Measurements from ENCODE around the gene GULP1. TPM values are rescaled to one million over a fixed set of nuclear protein-coding genes. Genes with fewer than 3 reads are reported as not detected.

Gene GULP1
- total and polyA plus RNA-seq, 2 of the 13 experiments (the other 11 are each of a cell fraction or from before 2014, with no cell fraction given): 0.15 TPM; not detected in 1

GRCh38 chr2:188276255-188276654 lies 15.4 kb upstream of the GULP1 start:
- CTCF ChIA-PET (ENCODE audit: low intra/inter-chr PET ratio, low total read pairs): no interaction called here
- TF ChIP-seq SNAPC5 (CRISPR knock-in tag; IDR thresholded peaks at IDR 0.05; ENCODE audit: borderline replicate concordance) (no peak), SRSF4 (IDR thresholded peaks at IDR 0.05; ENCODE audit: low read depth, low read length, poor library complexity, severe bottlenecking) (no peak), DMTF1 (CRISPR knock-in tag; IDR thresholded peaks at IDR 0.05) (no peak), ZIK1 (CRISPR knock-in tag; IDR thresholded peaks at IDR 0.05; ENCODE audit: borderline replicate concordance, low read depth) (no peak), RAD51 (IDR thresholded peaks at IDR 0.05; ENCODE audit: borderline replicate concordance) (no peak), ZFP62 (CRISPR knock-in tag; IDR thresholded peaks at IDR 0.05) (no peak), ZNF768 (CRISPR knock-in tag; IDR thresholded peaks at IDR 0.05) (no peak), TP53 (CRISPR knock-in tag; conservative IDR thresholded peaks at IDR 0.05) (no peak), POLR2AphosphoS5 (IDR thresholded peaks at IDR 0.05; ENCODE audit: low read depth, low read length) (no peak), SMC3 (IDR thresholded peaks at IDR 0.05; ENCODE audit: low read length) (no peak), NFE2L2 (IDR thresholded peaks at IDR 0.05; ENCODE audit: low read length) (no peak), ZNF878 (CRISPR knock-in tag; IDR thresholded peaks at IDR 0.05) (no peak), NR2F2 (IDR thresholded peaks at IDR 0.05; ENCODE audit: borderline replicate concordance, low read depth) (no peak)
- no peak for FAIRE-seq

More at GRCh38 chr2:188276255-188276654, 15.4 kb upstream of the GULP1 start:
- Histone ChIP-seq H3K27me3 (ENCODE audit: control insufficient read depth in 1 of 2, insufficient read depth in 2 of 2, low read length in 2 of 2) (0 out of 5 replicates have a peak, but pooled peaks cover 0 to 4% of the 10 kb centered on the region in 2 experiments), H3K9me3 (ENCODE audit: low read length) (no peaks in the 10 kb centered on the region), H3K79me2 (ENCODE audit: insufficient read depth, low read length) (no peaks in the 10 kb centered on the region), H4K20me1 (ENCODE audit: insufficient read depth, low read length) (no peaks in the 10 kb centered on the region), H3K4me3 (replicated peaks in 1 of 3; ENCODE audit: insufficient read depth in 1 of 3, low read depth in 2 of 3, low read length in 3 of 3) (no peak overlapping the region), H3K4me2 (ENCODE audit: low read depth, low read length) (no peak overlapping the region), H2AFZ (ENCODE audit: low read length) (no peak overlapping the region), H3K9ac (ENCODE audit: insufficient read depth, low read depth, low read length) (no peak overlapping the region), H3K27ac (ENCODE audit: extremely low read length, insufficient read depth, low read length) (no peak overlapping the region), H3K36me3 (replicated peaks in 1 of 2; ENCODE audit: control insufficient read depth in 1 of 2, insufficient read depth in 2 of 2, low read length in 2 of 2) (no peaks in the 10 kb centered on the region), H3K4me1 (ENCODE audit: insufficient read depth, low read length) (no peaks in the 10 kb centered on the region)
- intact Hi-C loops (cut with micrococcal nuclease; ENCODE audit: unreplicated experiment) (no loop called here), in situ Hi-C loops (cut with HindIII; ENCODE audit: extremely low pct_ligation_motif_present, low pct_unique_long_range_greater_than_20kb) (no loop called here)
- WGBS (ENCODE audit: low lambda C conversion rate): 45% methylated on average over 10 of the region's 10 CpGs
- ATAC-seq (no peak), DNase-seq (ENCODE audit: low spot score) (no peak)
- POLR2A ChIA-PET: no interaction called here
- BruUV-seq (replicated peaks): no TSS peak

Data from HepG2 (cell line).